IPS-15b (cell line): ENCODE results near the gene LTA.
"Not testable (repeated sequence)": the region's sequence is repeated elsewhere in the genome, so short reads cannot be mapped to it uniquely, and the experiment has no call there.

Experiments used
- H3K27me3 ChIP-seq: one replicate; pipeline ENCODE4 v1.6.1; 2013; ENCODE audit warnings: low read length; ENCODE audit not compliant: control insufficient read depth, insufficient read depth
- H3K36me3 ChIP-seq: one replicate; pipeline ENCODE4 v1.6.1; 2013; ENCODE audit warnings: low read length; ENCODE audit not compliant: control insufficient read depth, insufficient read depth
- H3K4me1 ChIP-seq: one replicate; pipeline ENCODE4 v1.6.1; 2013; ENCODE audit warnings: mild to moderate bottlenecking, low read length; ENCODE audit not compliant: control insufficient read depth, insufficient read depth
- H3K4me3 ChIP-seq: one replicate; pipeline ENCODE4 v1.5.1; 2013; ENCODE audit warnings: low read depth, low read length
- H3K9ac ChIP-seq: one replicate; pipeline ENCODE4 v1.6.1; 2013; ENCODE audit warnings: low read depth, mild to moderate bottlenecking, low read length
- H3K9me3 ChIP-seq: one replicate; pipeline ENCODE4 v1.6.1; 2013; ENCODE audit warnings: mild to moderate bottlenecking, low read length; ENCODE audit not compliant: control insufficient read depth, insufficient read depth

Gene LTA

DNA sequence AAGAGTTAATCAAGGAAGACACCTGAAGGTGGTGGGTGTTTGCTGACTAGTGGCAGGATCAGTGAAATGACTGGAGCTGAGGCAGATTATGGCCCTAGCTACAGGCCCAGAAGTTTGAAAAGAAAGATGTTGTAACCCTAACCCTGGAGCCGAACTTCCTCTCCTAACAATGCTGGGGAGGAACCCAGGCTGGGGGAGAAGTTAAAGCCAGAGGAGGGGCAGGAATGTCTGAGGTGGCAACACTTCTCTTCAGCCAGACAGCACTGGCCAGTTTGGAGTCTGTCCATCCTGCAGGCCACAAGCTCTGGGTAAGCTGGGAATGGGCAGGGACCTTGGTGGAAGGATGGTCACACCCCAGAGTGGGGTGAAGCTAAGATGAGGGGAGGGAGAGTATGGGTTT lies 13.9 kb downstream of the LTA start, which contains the start of gene LST1:
Gene LST1, plus strand, starts transcription at position 270 of the 400 bp plus-strand sequence. CDS start 1,023 bp downstream, outside the sequence.
- no peaks in the 10 kb centered on the region for H3K9me3 ChIP-seq
- H3K27me3 ChIP-seq, result peaks cover 5% of the 10 kb centered on the region
- no peak within 1 kb of the TSS for H3K4me3 ChIP-seq
- H3K36me3 ChIP-seq, result no peaks in the 10 kb centered on the region
- peaks cover 5% of the 10 kb centered on the region for H3K4me1 ChIP-seq
- H3K9ac ChIP-seq, result no peak within 1 kb of the TSS

DNA sequence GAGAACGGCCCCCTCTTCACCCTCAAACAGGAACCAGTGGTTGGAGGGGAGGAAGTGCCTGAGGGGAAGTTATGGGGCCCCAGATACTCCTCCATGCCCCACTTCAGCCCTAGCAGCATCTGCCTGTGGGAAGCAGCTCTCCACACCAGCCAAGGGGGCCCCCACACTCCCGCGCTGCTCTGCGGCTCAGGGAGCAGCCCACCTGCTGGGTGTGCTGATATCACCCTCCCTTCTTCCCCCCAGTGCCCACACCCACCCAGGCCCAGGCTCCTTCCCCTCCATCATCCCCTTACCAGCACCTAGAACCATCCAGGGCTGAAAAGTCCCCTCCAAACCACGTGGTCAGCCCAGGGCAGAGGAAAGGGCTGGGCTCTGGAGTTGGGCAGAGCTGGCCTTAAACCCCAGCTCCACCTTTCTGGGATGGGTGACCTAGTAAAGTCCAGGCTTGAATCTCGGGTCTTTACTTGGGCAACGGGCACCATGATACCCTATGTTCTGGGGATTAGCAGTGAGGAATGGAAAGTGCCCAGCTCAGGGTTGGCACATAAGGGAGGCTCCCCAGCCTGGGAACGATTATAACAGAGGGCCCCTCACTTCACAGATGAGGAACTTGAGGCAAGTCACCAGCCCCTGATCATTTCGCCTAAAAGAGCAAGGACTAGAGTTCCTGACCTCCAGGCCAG lies 14.7 kb downstream of the LTA start:
- H3K9me3 ChIP-seq, result no peaks in the 10 kb centered on the region
- H3K27me3 ChIP-seq, result peaks cover 3% of the 10 kb centered on the region
- H3K4me1 ChIP-seq, result peaks cover 4% of the 10 kb centered on the region
- no peak overlapping the region for H3K9ac ChIP-seq
- no peaks in the 10 kb centered on the region for H3K36me3 ChIP-seq
- H3K4me3 ChIP-seq, result no peak overlapping the region

DNA sequence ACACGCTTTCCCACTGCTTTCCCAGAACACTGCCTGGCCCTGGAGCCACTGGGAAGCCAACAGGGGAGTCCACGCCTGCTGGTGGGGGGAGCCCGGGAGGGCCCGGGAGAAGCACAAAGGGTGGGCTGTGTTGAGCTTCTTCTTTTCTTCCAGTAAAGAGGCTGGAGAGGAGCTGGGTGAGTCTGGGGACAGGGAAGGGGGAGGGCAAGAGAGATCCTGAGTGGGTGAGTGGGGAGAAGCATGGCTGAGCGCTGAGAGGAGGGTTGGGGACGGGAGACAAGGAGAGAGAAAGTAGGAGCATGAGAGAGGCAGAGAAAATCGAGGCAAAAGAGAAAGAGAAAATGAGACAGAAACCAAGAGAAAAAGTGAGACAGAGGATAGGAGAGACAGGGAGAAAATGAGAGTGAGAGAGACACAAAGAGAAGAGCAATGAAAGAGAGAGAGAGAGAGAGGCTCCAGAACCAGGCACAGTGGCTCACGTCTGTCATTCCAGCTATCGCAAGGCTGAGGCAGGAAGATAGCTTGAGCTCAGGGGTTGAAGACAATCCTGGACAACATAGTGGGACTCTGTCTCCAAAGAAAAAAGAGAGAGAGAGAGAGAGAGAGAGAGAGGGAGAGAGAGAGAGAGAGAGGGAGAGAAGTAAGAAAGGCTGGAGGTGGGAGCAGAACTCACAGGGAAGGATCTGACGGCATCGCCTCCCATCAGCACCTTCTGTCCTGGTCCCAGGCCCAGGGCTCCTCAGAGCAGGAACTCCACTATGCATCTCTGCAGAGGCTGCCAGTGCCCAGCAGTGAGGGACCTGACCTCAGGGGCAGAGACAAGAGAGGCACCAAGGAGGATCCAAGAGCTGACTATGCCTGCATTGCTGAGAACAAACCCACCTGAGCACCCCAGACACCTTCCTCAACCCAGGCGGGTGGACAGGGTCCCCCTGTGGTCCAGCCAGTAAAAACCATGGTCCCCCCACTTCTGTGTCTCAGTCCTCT lies 16.0 kb downstream of the LTA start:
- no peak overlapping the region for H3K4me3 ChIP-seq
- no peaks in the 10 kb centered on the region for H3K9me3 ChIP-seq
- H3K36me3 ChIP-seq, result no peaks in the 10 kb centered on the region
- no peaks in the 10 kb centered on the region for H3K27me3 ChIP-seq
- H3K9ac ChIP-seq, result no peak overlapping the region
- no peaks in the 10 kb centered on the region for H3K4me1 ChIP-seq

DNA sequence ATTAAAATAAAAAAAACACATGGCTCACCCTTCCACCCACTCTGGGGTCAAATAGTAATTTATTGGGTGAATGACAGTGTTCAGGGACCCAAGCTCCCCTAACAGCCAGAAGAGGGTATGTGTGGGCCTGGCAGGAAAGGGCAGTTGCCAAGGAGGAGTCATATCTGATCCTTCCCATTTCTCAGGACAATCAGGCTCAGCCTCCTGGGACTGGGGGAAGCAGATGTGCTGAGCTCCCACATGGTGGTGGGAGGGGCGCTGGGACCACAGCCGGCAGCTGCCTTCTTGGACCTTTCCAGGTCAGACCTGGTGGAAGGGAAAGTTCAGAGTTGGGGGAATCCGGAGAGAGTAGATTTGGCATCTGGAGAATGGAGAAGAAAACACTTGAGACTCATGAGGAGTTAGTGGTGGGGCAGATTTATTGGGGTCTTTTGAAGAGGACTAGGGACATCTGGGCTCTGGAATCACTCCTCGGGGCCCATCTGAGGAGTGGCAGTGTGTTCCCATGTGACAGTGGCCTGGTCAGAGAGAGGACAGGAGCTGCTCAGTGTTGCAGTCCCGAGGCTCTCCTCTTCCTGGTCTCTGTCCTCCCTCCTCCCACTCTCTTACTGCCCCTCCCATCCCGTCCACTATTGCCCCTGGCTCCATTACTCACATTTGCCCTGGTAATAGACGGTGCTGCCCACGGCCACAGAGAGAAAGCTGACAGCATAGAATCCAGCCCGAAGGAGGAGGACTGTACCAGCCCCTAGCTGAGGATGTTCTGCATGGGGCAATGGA lies 17.0 kb downstream of the LTA start:
- no peak overlapping the region for H3K4me3 ChIP-seq
- no peaks in the 10 kb centered on the region for H3K27me3 ChIP-seq
- H3K9ac ChIP-seq, result no peak overlapping the region
- no peaks in the 10 kb centered on the region for H3K9me3 ChIP-seq
- no peaks in the 10 kb centered on the region for H3K36me3 ChIP-seq
- H3K4me1 ChIP-seq, result no peaks in the 10 kb centered on the region

DNA sequence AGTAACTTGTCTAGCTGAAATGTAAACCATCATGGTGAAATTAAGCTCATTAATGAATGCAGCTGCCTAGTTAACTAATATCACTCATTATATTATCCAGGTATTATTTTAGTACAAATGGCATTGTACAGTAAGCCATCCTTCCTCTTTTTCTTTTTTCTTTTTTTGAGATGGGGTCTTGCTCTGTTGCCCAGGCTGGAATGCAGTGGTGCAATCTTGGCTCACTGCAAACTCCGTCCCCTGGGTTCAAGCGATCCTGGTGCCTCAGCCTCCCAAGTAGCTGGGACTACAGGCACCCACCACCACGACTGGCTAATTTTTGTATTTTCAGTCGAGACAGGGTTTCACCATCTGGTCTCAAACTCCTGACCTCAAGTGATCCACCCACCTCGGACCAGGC lies 18.6 kb downstream of the LTA start:
- H3K4me3 ChIP-seq, H3K9me3 ChIP-seq, H3K27me3 ChIP-seq, H3K9ac ChIP-seq, H3K36me3 ChIP-seq, H3K4me1 ChIP-seq: not testable (repeated sequence)

DNA sequence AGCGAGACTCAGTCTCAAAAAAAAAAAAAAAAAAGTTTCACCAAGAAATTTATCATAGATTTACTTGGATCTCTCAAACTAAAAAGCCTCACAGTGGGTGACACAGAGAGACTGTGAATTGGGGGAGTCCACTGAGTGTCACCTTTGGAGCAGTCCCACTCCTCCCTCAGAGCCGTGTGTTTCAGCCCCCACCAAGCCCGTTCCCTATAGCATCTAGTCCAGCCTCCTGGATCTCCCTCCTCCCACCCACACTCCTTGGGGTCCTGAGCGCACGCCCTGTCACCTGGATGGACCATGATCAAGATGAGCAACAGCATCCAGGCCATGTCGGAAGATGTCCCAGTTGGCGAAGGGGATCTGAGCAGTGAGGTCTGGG lies 20.3 kb downstream of the LTA start:
- Histone ChIP-seq H3K9ac (no peak overlapping the region), H3K4me3 (no peak overlapping the region), H3K4me1 (no peaks in the 10 kb centered on the region), H3K9me3 (no peaks in the 10 kb centered on the region), H3K36me3 (no peaks in the 10 kb centered on the region), H3K27me3 (no peaks in the 10 kb centered on the region)

DNA sequence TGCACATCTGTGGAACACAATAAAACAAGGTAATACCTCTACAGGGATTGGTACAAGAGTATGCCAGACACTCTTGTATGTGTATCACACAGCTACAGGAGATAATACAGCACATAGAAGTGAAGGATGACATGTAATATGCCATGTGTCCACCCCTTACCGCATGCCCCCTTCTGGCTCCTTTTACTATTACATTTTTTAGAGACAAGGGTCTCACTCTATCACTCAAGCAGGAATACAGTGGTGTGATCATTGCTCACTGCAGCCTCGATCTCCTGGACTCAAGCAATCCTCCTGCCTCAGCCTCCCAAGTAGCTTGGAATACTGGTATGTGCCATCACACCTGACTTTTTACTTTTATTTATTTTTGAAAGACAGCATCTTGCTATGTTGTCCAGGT lies 24.9 kb downstream of the LTA start:
- H3K27me3 ChIP-seq, result no peaks in the 10 kb centered on the region
- H3K36me3 ChIP-seq, result no peaks in the 10 kb centered on the region
- no peaks in the 10 kb centered on the region for H3K9me3 ChIP-seq
- H3K4me1 ChIP-seq, result no peaks in the 10 kb centered on the region
- no peak overlapping the region for H3K4me3 ChIP-seq
- H3K9ac ChIP-seq, result no peak overlapping the region

DNA sequence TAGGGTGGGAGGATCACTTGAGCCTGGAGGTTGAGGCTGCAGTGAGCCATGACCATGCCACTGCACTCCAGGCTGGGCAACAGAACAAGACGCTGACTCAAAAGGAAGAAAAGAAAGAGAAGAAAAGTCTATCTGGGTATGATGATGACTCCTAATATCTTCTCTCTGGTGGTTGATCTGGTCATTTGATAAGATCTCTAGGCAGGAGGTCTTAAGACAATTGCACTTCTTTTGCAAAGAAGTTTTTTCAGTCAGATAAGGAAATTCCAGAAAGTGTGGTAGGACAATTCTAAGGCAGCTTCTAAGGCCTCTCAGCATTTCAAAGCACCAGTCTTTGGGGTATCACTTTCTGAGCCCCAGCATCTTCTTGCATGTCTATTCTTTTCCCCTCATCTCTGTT lies 35.2 kb downstream of the LTA start:
- no peaks in the 10 kb centered on the region for H3K4me1 ChIP-seq
- no peaks in the 10 kb centered on the region for H3K36me3 ChIP-seq
- no peak overlapping the region for H3K9ac ChIP-seq
- H3K4me3 ChIP-seq, result no peak overlapping the region
- no peaks in the 10 kb centered on the region for H3K9me3 ChIP-seq
- H3K27me3 ChIP-seq, result no peaks in the 10 kb centered on the region

DNA sequence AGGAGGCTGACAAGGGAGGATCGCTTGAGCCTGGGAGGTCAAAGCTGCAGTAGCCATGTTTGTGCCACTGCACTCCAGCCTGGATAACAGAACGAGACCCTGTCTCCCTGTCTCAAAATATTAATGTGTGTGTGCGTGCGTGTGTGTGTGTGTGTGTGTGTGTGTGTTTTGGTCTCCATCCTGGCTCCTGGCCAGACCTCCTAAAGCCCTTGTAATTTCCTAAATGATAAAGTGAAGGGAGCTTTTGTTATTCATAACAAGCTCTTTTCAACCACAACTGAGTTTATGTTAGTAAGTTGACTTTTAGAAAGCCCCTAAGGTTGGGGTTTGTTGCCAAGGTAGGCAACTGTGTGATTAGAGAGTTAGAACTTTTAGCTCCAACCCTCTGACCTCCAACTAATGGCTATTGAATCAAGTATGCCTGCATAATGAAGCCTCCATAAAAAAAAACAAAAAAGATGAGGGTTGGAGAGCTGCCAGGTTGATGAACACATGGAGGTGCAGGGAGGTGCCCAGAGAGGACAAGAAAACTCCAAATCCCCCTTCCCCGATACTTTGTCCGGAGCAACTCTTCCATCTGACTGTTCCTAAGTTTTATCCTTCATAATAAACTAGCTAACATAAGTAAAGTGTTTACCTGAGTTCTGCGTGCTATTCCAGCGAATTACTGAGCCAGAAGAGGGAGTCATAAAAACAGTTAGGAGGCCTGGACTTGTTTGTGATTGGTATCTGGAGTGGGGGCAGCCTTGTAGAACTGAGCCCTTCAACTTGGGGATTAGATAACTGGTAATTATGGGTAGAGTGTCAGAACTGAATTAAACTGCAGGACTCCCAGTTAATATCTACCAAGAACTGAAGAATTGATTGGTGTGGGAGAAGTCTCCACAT lies 37.7 kb downstream of the LTA start:
- no peaks in the 10 kb centered on the region for H3K36me3 ChIP-seq
- no peaks in the 10 kb centered on the region for H3K9me3 ChIP-seq
- no peak overlapping the region for H3K4me3 ChIP-seq
- H3K9ac ChIP-seq, result no peak overlapping the region
- H3K27me3 ChIP-seq, result no peaks in the 10 kb centered on the region
- peaks cover 2% of the 10 kb centered on the region for H3K4me1 ChIP-seq

DNA sequence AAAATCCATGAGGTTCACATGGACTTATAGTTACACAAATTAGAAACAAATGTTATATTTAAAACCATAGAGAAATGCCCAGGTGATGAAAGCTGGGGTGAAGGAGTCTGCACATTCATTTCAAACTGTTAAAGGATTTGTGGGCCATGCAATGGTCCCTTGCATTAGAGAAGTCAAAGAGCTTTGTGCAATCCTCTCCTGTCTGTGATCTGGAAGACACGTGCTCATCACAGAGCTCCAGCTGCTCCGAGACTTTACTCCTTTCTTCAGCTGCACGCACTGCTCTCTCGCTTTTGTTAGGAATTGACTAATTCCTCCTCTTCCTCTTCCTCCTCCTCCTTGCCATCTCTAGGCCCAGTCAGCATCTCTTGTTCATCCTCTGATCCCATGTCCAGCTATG lies 38.9 kb downstream of the LTA start:
- no peak overlapping the region for H3K4me3 ChIP-seq
- H3K9ac ChIP-seq, result no peak overlapping the region
- H3K4me1 ChIP-seq, result peaks cover 9% of the 10 kb centered on the region
- no peaks in the 10 kb centered on the region for H3K27me3 ChIP-seq
- H3K9me3 ChIP-seq, result no peaks in the 10 kb centered on the region
- no peaks in the 10 kb centered on the region for H3K36me3 ChIP-seq

DNA sequence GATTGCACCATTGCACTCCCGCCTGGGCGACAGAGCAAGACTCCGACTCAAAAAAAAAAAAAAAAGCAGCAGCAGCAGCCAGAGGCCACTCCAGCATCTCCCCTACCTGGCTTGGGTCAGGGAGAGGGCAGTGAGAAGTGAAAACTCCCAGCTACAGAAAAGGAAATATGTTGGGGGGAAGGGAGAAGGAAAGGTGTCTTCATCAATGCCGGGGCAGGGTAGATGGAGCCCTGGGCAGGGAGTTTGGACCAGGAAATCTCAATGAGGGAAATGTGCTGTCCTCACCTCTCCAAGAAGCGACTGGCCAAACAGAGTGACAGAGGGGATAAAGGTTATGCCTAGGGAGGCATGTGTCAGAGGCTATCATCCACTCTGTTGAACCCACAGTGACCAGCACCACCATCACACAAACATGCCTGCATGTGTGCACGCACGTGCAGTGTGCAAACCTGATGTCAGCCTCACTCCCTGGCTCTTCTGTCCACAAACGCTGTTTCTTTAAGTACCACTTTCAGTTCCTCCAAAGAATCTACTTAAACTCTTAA lies 42.1 kb downstream of the LTA start:
- Histone ChIP-seq H3K9me3 (no peaks in the 10 kb centered on the region), H3K4me3 (no peak overlapping the region), H3K27me3 (no peaks in the 10 kb centered on the region), H3K9ac (no peak overlapping the region), H3K4me1 (peaks cover 12% of the 10 kb centered on the region), H3K36me3 (no peaks in the 10 kb centered on the region)
